Measurements from ENCODE around the gene PRAMEF33.
"Not testable (repeated sequence)": the region's sequence is repeated elsewhere in the genome, so short reads cannot be mapped to it uniquely, and the experiment has no call there.

The PRAMEF33 gene, protein sequence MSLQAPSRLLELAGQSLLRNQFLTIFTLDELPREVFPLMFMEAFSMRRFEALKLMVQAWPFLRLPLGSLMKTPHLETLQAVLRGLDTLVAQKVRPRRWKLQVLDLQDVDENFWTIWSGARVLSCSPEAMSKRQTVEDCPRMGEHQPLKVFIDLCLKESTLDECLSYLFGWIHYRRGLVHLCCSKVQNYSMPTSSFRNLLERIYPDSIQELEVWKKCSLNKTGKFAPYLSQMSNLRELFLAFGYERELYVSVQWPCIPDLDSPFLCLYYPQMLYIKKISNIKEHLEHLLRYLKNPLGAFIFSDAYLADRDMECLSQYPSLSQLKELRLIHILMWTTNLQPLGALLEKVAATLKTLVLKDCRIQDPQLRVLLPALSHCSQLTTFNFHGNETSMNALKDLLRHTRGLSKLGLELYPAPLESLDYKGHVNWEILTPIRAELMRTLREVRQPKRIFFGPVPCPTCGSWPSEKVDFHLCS

DNA sequence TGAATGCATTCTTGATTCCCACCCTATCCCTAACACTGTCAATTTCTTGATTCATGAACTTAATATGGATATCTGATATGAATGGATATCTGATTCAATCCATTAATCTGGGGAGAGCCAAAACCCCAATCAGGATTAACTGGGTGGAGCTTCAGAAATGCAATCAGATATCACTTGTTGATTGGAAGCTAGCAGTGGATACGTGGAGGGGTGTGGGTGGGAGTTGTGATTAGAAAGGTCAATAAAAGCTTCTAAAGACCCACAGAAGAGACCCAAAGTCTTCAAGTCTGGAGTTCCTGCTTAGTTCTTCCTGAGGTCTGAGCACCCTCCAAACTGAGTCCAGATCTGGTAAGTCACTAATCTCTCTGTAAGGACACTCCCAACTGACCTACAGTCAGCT is at the start of gene PRAMEF33:
Gene PRAMEF33, plus strand, starts transcription at position 301 of the 400 bp plus-strand sequence. CDS start 2,416 bp downstream, outside the sequence.
- not testable (repeated sequence) for DNase-seq

DNA sequence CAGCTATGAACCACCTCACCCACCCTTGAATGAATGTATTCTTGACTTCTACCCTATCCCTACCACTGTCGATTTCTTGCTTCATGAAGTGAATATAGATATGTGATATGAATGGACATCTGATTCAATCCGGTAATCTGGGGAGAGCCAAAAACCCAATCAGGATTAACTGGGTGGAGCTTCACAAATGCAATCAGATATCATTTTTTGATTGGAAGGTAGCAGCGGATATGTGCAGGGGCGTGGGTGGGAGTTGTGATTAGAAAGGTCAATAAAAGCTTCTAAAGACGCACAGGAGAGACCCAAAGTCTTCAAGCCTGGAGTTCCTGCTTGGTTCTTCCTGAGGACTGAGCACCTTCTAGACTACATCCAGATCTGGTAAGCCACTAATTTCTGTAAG is 49.4 kb upstream of the PRAMEF33 start, which contains the start of gene PRAMEF5:
Gene PRAMEF5, plus strand, starts transcription at position 301 of the 400 bp plus-strand sequence. CDS start 5,071 bp downstream, outside the sequence.
- not testable (repeated sequence) for DNase-seq

DNA sequence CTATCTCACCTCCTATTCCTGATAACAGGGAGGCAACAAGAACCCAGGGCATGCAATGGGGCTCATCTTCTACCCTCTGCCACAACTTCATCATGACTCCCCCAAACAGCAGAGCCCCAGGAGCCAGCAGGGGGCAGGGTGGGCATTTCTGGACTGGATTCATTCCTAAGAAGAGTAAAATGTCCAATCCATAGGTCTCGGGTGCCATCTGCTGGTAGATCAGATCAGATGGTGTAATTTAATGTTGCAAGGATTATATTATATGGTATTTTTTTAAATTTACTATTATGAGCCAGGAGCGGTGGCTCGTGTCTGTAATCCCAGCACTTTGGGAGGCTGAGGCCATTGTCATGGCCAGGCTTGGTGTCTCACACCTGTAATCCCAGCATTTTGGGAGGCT is 38.2 kb upstream of the PRAMEF33 start:
- not testable (repeated sequence) for DNase-seq

DNA sequence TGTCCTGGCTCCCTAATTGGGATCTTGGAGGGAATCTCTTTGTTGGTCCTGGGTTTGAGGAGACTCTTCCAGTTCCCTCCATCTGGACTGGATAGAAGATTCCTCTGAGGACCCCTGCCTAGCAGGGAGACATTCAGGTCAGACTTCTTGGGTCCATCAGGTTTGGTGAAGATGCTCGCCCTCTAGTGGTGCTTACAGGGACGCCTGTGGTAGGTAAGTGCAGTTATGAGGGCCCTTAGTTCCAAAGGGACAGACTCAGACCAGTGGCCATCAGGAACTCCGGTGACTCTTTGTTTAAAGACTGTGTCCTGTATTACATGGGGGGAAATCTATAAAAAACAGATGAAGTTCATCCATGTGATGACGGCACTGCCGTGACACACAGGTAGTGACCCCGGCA is 26.3 kb upstream of the PRAMEF33 start:
- DNase-seq = not testable (repeated sequence)

DNA sequence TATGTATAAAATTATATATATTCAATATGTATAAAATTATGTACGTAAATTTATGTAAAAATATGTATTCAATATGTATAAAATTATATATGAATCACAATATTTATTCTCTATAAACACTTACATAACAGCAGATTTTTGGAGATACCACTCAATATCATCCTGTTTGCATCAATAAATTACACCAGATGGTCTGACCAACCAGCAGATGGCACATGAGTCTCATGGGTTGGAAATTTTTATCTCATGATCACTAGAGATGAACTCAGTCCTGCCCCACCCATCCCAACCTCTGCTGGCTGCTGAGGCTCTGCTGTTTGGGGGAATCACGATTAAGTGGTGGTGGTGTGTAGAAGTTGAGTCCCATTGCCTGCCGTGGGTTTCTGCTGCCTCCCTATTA is 23.7 kb upstream of the PRAMEF33 start:
- DNase-seq = not testable (repeated sequence)

DNA sequence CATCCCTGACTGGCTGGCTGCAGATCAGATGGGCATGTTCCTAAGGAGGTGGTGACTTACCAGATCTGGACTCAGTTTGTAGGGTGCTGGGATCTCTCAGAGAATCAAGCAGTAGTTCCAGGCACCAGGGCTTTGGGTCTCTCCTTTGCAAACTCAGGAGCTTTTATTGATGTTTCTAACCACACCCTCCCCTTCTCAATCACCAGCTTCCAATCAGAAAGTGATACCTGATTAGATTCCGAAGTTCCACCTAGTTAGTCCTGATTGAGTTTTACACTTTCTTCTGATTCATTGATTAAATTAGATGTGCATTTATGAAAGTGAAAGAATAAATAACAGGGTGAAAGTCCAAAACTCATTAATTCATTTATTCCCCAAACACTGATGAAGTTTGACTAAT is 18.3 kb upstream of the PRAMEF33 start, which contains the start of gene PRAMEF8:
Gene PRAMEF8, minus strand, starts transcription at position 101 of the 400 bp plus-strand sequence. CDS start 1,046 bp downstream, outside the sequence.
- not testable (repeated sequence) for DNase-seq

DNA sequence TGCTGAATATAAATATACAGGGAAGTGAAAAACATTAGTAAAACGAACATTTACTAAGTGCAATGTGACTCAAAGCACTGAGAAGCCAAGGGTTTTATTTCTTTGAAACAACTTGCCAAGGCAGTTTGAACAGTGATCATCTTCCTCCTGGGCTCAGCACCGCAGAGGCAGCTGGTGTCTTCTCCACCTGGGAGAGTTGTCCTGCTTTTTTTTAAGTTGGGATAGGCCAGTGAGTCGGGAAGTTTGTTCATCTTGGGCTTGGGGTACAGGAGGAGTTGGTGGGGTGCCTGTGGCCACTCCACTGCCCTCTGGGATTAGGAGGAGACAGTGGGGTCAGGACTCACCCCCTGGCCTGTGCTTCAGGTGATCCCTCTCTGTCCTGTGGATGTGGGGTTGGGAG is 14.3 kb upstream of the PRAMEF33 start:
- DNase-seq = not testable (repeated sequence)

DNA sequence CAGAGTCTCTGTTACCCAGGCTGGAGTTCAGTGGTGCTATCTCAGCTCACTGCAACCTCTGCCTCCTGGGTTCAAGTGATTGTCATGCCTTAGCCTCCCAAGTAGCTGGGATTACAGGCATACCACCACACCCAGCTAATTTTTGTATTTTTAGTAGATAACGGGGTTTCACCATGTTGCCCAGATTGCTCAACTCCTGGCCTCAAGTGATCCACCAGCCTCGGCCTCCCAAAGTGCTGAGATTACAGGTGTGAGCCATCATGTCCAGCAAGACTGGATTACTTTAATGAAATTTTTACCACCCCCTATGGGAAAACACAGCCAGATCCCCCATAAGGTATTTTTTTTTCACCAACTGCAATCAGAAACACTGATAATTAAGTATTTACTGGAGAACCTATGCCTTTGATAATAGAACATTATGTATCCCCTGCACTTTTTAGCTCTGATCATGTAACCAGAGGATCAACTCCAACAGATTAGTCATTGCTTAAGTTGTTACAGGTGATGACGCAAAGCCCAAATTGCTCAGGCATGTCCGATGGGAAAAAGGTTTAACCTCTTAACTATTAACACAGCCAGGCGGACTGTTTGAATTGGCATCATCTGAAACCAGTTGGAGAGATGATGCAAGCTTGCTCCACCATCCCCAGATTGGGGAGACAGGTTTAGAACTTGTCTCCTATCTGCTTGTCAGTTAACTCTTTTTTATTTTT is 6.0 kb upstream of the PRAMEF33 start:
- DNase-seq = not testable (repeated sequence)

DNA sequence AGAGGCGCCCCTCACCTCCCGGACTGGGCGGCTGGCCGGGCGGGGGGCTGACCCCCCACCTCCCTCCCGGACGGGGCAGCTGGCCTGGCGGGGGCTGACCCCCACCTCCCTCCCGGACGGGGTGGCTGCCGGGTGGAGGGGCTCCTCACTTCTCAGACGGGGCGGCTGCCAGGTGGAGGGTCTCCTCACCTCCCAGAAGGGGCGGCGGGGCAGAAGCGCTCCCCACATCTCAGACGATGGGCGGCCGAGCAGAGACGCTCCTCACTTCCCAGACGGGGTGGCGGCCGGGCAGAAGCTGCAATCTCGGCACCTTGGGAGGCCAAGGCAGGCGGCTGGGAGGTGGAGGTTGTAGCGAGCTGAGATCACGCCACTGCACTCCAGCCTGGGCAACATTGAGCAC is 4.6 kb upstream of the PRAMEF33 start:
- not testable (repeated sequence) for DNase-seq

DNA sequence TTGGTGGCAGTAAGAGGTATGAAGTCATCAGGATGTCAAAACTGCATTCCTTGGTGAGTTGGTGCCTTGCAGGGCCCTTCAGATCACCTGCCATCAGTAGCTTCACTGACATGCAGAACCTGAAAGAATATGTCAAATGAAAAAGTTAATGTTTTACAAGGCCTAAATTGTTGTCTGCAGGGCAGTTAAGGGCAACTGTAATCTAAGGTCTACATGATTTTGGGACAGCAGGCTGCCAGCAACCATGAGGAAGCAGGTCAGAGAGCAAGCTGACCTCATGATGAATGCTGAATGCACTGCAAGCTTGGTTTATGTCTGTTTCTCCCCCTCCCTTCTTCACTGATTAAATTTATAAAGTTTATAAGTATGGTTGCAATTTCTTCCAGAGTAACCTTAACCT is 1.1 kb upstream of the PRAMEF33 start:
- not testable (repeated sequence) for DNase-seq

DNA sequence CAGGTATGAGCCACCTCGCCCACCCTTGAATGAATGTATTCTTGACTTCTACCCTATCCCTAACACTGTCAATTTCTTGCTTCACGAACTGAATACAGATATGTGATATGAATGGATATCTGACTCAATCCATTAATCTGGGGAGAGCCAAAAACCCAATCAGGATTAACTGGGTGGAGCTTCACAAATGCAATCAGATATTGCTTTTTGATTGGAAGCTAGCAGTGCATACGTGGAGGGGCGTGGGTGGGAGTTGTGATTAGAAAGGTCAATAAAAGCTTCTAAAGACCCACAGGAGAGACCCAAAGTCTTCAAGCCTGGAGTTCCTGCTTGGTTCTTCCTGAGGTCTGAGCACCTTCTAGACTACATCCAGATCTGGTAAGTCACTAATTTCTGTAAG is 11.9 kb downstream of the PRAMEF33 start, which contains the start of gene PRAMEF15:
Gene PRAMEF15, plus strand, starts transcription at position 301 of the 400 bp plus-strand sequence. CDS start 2,827 bp downstream, outside the sequence.
- not testable (repeated sequence) for DNase-seq

DNA sequence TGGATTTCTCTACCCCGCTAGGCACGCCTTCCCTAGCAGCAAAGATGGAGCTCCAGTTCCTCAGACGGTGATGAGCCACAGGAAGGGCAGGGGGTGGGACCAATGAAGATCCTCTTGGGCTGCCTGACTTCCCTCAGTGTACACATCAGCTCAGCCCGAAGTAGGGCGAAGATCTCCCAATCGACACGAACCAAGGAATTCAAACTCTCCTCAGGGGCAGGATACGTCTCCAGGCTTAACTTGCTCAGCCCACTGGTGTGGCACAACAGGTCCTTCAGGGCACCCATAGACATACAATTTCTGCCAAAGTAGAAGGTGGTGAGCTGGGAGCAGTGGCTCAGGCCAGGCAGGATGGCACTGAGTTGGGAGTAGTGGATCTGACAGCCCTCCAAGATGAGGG is 39.2 kb downstream of the PRAMEF33 start:
- not testable (repeated sequence) for DNase-seq

DNA sequence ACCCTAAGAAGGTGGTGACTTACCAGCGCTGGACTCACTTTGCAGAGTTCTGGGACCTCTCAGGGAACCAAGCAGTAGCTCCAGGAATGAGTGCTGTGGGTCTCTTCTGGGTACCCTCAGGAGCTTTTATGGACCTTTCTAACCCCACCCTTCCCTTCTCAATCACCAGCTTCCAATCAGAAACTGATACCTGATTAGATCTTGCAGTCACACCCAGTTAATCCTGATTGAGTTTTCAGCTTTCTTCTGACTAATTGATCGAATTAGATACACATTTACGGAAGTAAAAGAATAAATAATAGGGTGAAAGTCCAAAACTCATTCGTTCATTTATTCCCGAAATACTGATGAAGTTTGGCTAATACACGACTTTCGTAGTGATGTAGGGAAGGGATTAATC is 43.7 kb downstream of the PRAMEF33 start, which contains the start of gene PRAMEF14:
Gene PRAMEF14, minus strand, starts transcription at position 101 of the 400 bp plus-strand sequence. CDS start 1,820 bp downstream, outside the sequence.
- DNase-seq = not testable (repeated sequence)

DNA sequence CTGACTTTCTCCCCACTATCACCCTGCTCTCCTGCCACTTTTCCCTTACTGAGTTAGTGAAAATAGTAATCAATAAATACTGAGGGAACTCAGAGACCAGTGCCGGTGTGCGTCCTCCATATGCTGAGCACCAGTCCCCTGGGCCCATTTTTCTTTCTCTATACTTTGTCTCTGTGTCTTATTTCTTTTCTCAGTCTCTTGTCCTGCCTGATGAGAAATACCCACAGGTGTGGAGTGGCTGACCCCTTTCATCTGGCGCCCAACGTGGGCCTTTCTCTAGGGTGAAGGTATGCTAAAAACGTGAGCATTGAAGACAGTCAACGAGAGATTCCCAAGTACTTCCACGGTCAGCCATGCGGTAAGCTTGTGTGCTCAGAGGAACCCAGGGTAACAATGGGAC is 50.1 kb downstream of the PRAMEF33 start:
- not testable (repeated sequence) for DNase-seq

DNA sequence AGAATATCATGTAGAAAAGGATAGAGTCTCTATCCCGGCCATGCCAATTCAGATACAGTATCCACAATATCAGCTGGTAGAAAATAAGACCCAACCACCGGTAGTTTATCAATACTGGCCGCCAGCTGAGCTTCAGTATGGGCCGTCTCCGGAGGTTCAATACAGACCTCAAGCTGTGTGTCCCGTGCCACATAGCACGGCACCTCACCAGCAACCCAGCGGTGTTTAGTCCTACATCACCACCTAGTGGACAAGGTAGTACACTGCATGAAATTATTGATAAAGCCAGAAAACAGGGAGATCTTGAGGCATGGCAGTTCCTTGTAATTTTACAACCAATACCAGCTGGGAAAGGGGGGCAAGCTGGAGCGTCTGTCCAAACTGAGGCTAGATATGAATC is 51.1 kb downstream of the PRAMEF33 start:
- DNase-seq = not testable (repeated sequence)

DNA sequence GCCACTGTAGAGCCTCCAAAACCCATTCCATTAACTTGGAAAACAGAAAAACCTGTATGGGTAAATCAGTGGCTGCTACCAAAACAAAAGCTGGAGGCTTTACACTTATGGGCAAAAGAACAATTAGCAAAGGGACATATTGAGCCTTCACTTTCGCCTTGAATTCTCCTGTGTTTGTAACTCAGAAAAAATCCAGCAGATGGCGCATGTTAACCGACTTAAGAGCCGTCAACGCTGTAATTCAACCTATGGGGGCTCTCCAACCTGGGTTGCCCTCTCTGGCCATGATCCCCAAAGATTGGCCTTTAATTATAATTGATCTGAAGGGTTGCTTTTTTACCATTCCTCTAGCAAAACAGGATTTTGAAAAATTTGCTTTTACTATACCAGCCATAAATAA is 53.4 kb downstream of the PRAMEF33 start:
- DNase-seq = not testable (repeated sequence)

All from activated CD4-positive, alpha-beta T cell treated with anti-CD3 and anti-CD28 coated beads, Interleukin-2, amount 50 U/mL, for 1 hour (primary cell).